HepG2 (cell line): ENCODE measurements around the gene IRS1. TPM values are rescaled to one million over a fixed set of nuclear protein-coding genes. Genes with fewer than 3 reads are reported as not detected.

Experiments used
- AHDC1 ChIP-seq: sonication (generic); formaldehyde crosslinking; IDR thresholded peaks from 2 replicates; pipeline ENCODE4 v1.5.1; 2020; ENCODE audit warnings: mild to moderate bottlenecking, missing genetic modification reagents, borderline replicate concordance
- BRCA1 ChIP-seq: sonication (generic); formaldehyde crosslinking; IDR thresholded peaks from 2 replicates; pipeline ENCODE4 v1.4.0; 2020; ENCODE audit warnings: missing genetic modification reagents
- DRAP1 ChIP-seq: IDR thresholded peaks from 2 replicates; pipeline ENCODE4 v1.6.1; 2016; ENCODE audit warnings: missing genetic modification reagents, missing compliant biosample characterization
- EED ChIP-seq: sonication (generic); formaldehyde crosslinking; IDR thresholded peaks from 2 replicates; pipeline ENCODE4 v1.5.0; 2020; ENCODE audit warnings: mild to moderate bottlenecking, missing genetic modification reagents
- ELF3 ChIP-seq: IDR thresholded peaks from 2 replicates; pipeline ENCODE4 v1.6.1; 2016; ENCODE audit warnings: missing genetic modification reagents, missing compliant biosample characterization
- FOXK1 ChIP-seq: sonication (generic); formaldehyde crosslinking; IDR thresholded peaks from 2 replicates; pipeline ENCODE4 v1.4.0; 2020; ENCODE audit warnings: low read depth, missing genetic modification reagents, borderline replicate concordance
- GRHL1 ChIP-seq: sonication (generic); formaldehyde crosslinking; conservative IDR thresholded peaks from 2 replicates; pipeline ENCODE4 v1.8.0; 2022; ENCODE audit warnings: missing genetic modification reagents
- KLF15 ChIP-seq: sonication (generic); formaldehyde crosslinking; IDR thresholded peaks from 2 replicates; pipeline ENCODE4 v1.8.1; 2023; ENCODE audit warnings: borderline replicate concordance, mild to moderate bottlenecking, inconsistent platforms, missing genetic modification reagents, mixed read lengths
- KLF9 ChIP-seq: IDR thresholded peaks from 2 replicates; pipeline ENCODE4 v1.6.1; 2016; ENCODE audit warnings: low read depth
- MIER3 ChIP-seq: IDR thresholded peaks from 2 replicates; pipeline ENCODE4 v1.6.1; 2016; ENCODE audit warnings: missing compliant biosample characterization, borderline replicate concordance
- NR2F1 ChIP-seq, 2 experiments: fragments of 450-650 bp in 1 of 2; formaldehyde crosslinking in 1 of 2; IDR thresholded peaks; 2 replicates each; pipeline versions ENCODE4 v1.5.0 to v1.6.1; 2016 to 2020; ENCODE audit warnings: mild to moderate bottlenecking in 1 of 2, missing compliant biosample characterization in 1 of 2, missing genetic modification reagents in 1 of 2, moderate library complexity in 1 of 2
- POGZ ChIP-seq: sonication (generic); formaldehyde crosslinking; IDR thresholded peaks from 2 replicates; pipeline ENCODE4 v1.4.0; 2020; ENCODE audit warnings: mild to moderate bottlenecking, missing genetic modification reagents
- RARA ChIP-seq: IDR thresholded peaks from 2 replicates; pipeline ENCODE4 v1.6.1; 2016; ENCODE audit warnings: missing genetic modification reagents, missing compliant biosample characterization
- SP140L ChIP-seq: sonication (generic); formaldehyde crosslinking; IDR thresholded peaks from 2 replicates; pipeline ENCODE4 v1.4.0; 2020; ENCODE audit warnings: missing genetic modification reagents, borderline replicate concordance
- SP2 ChIP-seq: sonication (generic); formaldehyde crosslinking; IDR thresholded peaks from 2 replicates; pipeline ENCODE4 v1.5.1; 2020; ENCODE audit warnings: mild to moderate bottlenecking, missing genetic modification reagents
- TOPORS ChIP-seq: sonication (generic); formaldehyde crosslinking; IDR thresholded peaks from 2 replicates; pipeline ENCODE4 v1.8.0; 2023; ENCODE audit warnings: mild to moderate bottlenecking, missing genetic modification reagents
- TSC22D2 ChIP-seq: sonication (generic); formaldehyde crosslinking; IDR thresholded peaks from 2 replicates; pipeline ENCODE4 v1.5.1; 2020; ENCODE audit warnings: missing genetic modification reagents, mild to moderate bottlenecking, borderline replicate concordance
- ZBTB42 ChIP-seq: sonication (generic); formaldehyde crosslinking; IDR thresholded peaks from 2 replicates; pipeline ENCODE4 v1.5.0; 2020; ENCODE audit warnings: mild to moderate bottlenecking, missing genetic modification reagents
- ZKSCAN1 ChIP-seq: fragments of 150-350 bp; IDR thresholded peaks from 2 replicates; pipeline ENCODE4 v1.6.1; 2014; ENCODE audit warnings: low read length
- ZNF18 ChIP-seq: sonication (generic); formaldehyde crosslinking; IDR thresholded peaks from 2 replicates; pipeline ENCODE4 v1.8.0; 2022; ENCODE audit warnings: mild to moderate bottlenecking, missing genetic modification reagents; ENCODE audit not compliant: insufficient replicate concordance
- ZNF563 ChIP-seq: sonication (generic); formaldehyde crosslinking; IDR thresholded peaks from 2 replicates; pipeline ENCODE4 v1.8.0; 2022; ENCODE audit warnings: mild to moderate bottlenecking, moderate library complexity, missing genetic modification reagents
- ZNF564 ChIP-seq: sonication (generic); formaldehyde crosslinking; IDR thresholded peaks from 2 replicates; pipeline ENCODE4 v1.8.1; 2023; ENCODE audit warnings: mild to moderate bottlenecking, missing genetic modification reagents
- ZSCAN30 ChIP-seq: sonication (generic); formaldehyde crosslinking; IDR thresholded peaks from 2 replicates; pipeline ENCODE4 v1.5.0; 2020; ENCODE audit warnings: mild to moderate bottlenecking, missing genetic modification reagents
- polyA plus RNA-seq, 8 experiments: library from polyadenylated mRNA; depleted of rRNA in 3 of 8; stranded (reverse) in 7 of 8; unstranded in 1 of 8; fragments of >200 nt; fragmentation: Illumina TruSeq in 4 of 8; extraction: Trizol in 4 of 8; gene quantifications; 2 replicates each; pipeline versions ENCODE4 v1.2.1 to v1.2.3, GENCODE V29; 2011 to 2016; ENCODE audit warnings: low read depth in 4 of 8, missing spikeins in 1 of 8, mixed read lengths in 1 of 8; ENCODE audit not compliant: insufficient read depth in 1 of 8
- total RNA-seq, 5 experiments: library from RNA; depleted of rRNA; stranded (reverse); fragments of >200 nt; fragmentation: Illumina TruSeq; extraction: Trizol; gene quantifications; 2 replicates each; pipeline ENCODE4 v1.2.3, GENCODE V29; 2016; ENCODE audit warnings: low read depth in 1 of 5

IRS1 gene
- total and polyA plus RNA-seq, 2 of the 13 experiments (the other 11 are each of a cell fraction or from before 2014, with no cell fraction given), result 8.7 to 9.0 TPM

- TF ChIP-seq RARA (CRISPR knock-in tag) (peak; percentile 56; the same call in 1 of the 2 replicates), SP2 (CRISPR knock-in tag) (no peak), TOPORS (CRISPR knock-in tag) (no peak), GRHL1 (CRISPR knock-in tag) (no peak), DRAP1 (no peak), AHDC1 (CRISPR knock-in tag) (peak; percentile 86; the same call in 1 of the 2 replicates), BRCA1 (CRISPR knock-in tag) (no peak), FOXK1 (no peak), ZNF18 (CRISPR knock-in tag) (no peak), NR2F1 (CRISPR knock-in tag; IDR thresholded peaks at IDR 0.05) (peak in 1 of 2 experiments; percentile 85; a peak in 2 of 4 replicates), SP140L (CRISPR knock-in tag) (no peak), ELF3 (CRISPR knock-in tag) (peak; percentile 72), ZNF564 (CRISPR knock-in tag) (no peak), TSC22D2 (CRISPR knock-in tag) (no peak), POGZ (CRISPR knock-in tag) (peak; percentile 52; the same call in 1 of the 2 replicates), EED (no peak), KLF9 (CRISPR knock-in tag) (no peak), ZBTB42 (no peak), ZKSCAN1 (no peak), ZNF563 (no peak), MIER3 (CRISPR knock-in tag) (no peak), KLF15 (no peak), ZSCAN30 (no peak)
These were observed 39.1 kb upstream of the IRS1 start (continued) for GRCh38 chr2:226838722-226839121.
